Measurements from ENCODE around the gene NTM.

GRCh38 chr11:131624531-131624930 lies 254.1 kb downstream of the NTM start:
- TF ChIP-seq, protein P1, sequence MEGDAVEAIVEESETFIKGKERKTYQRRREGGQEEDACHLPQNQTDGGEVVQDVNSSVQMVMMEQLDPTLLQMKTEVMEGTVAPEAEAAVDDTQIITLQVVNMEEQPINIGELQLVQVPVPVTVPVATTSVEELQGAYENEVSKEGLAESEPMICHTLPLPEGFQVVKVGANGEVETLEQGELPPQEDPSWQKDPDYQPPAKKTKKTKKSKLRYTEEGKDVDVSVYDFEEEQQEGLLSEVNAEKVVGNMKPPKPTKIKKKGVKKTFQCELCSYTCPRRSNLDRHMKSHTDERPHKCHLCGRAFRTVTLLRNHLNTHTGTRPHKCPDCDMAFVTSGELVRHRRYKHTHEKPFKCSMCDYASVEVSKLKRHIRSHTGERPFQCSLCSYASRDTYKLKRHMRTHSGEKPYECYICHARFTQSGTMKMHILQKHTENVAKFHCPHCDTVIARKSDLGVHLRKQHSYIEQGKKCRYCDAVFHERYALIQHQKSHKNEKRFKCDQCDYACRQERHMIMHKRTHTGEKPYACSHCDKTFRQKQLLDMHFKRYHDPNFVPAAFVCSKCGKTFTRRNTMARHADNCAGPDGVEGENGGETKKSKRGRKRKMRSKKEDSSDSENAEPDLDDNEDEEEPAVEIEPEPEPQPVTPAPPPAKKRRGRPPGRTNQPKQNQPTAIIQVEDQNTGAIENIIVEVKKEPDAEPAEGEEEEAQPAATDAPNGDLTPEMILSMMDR (conservative IDR thresholded peaks at IDR 0.05; ENCODE audit: low read length): no peak
- TF ChIP-seq EZH2phosphoT487 (IDR thresholded peaks at IDR 0.05; ENCODE audit: borderline replicate concordance): no peak

All from Loucy (cell line).